Measurements from ENCODE around the gene ANKRD40CL. TPM values are rescaled to one million over a fixed set of nuclear protein-coding genes. Genes with fewer than 3 reads are reported as not detected.
A peak's percentile ranks its signal among the peaks of the same experiment; 100 is the strongest.
"Not testable (repeated sequence)": the region's sequence is repeated elsewhere in the genome, so short reads cannot be mapped to it uniquely, and the experiment has no call there.

The ANKRD40CL gene
- total and polyA plus RNA-seq, 5 donors from 2014 or later = not detected

GRCh38 chr17:50731575-50732460, 35.5 kb downstream of the ANKRD40CL start:
- Histone ChIP-seq H3K9me3 (ENCODE audit: control insufficient read depth in 2 of 2, low read length in 2 of 2) (no peaks in the 10 kb centered on the region), H3K27me3 (ENCODE audit: control insufficient read depth, insufficient read depth, low read length) (no peaks in the 10 kb centered on the region), H3K4me1 (ENCODE audit: control insufficient read depth, insufficient read depth, low read length, poor library complexity, severe bottlenecking) (peaks cover 44% of the 10 kb centered on the region), H3K4me3 (ENCODE audit: low read depth, low read length) (peak overlapping the region; percentile 27), H3K27ac (ENCODE audit: insufficient read depth, low read length, poor library complexity, severe bottlenecking) (no peak overlapping the region), H3K36me3 (ENCODE audit: control insufficient read depth, insufficient read depth, low read length) (peaks cover 2% of the 10 kb centered on the region)
- no peak for ATAC-seq (ENCODE audit: low read depth in 2 of 2)
- H3K9me3 Mint-ChIP-seq = peaks cover 0 to 2% (median 0%) of the 10 kb centered on the region in 7 donors
- no peaks in the 10 kb centered on the region for H3K27me3 Mint-ChIP-seq
- H3K27ac Mint-ChIP-seq = peak overlapping the region in 2 of 3 donors; percentile 5 to 27
- H3K36me3 Mint-ChIP-seq = peaks cover 5% of the 10 kb centered on the region
- H3K4me1 Mint-ChIP-seq = peaks cover 41 to 85% (median 58%) of the 10 kb centered on the region in 4 donors
- DNase-seq = peak in 1 of 3 donors; percentile 22
- peak overlapping the region in 3 of 4 donors; percentile 21 to 61 (median 52) for H3K4me3 Mint-ChIP-seq

GRCh38 chr17:50728881-50729765, 38.2 kb downstream of the ANKRD40CL start:
- no peaks in the 10 kb centered on the region for H3K27me3 ChIP-seq (ENCODE audit: control insufficient read depth, insufficient read depth, low read length)
- Mint-ChIP-seq H3K27me3 (no peaks in the 10 kb centered on the region), H3K4me1 (peaks cover 27 to 83% (median 44%) of the 10 kb centered on the region in 4 donors), H3K27ac (peak overlapping the region in 1 of 3 donors; percentile 65), H3K9me3 (no peaks in the 10 kb centered on the region), H3K36me3 (peaks cover 5% of the 10 kb centered on the region), H3K4me3 (peak overlapping the region in 2 of 4 donors; percentile 19 to 43)
- H3K9me3 ChIP-seq (ENCODE audit: control insufficient read depth in 2 of 2, low read length in 2 of 2) = no peaks in the 10 kb centered on the region
- H3K27ac ChIP-seq (ENCODE audit: insufficient read depth, low read length, poor library complexity, severe bottlenecking) = peak overlapping the region; percentile 33
- ATAC-seq (ENCODE audit: low read depth in 2 of 2) (no peak), DNase-seq (no peak)
- peaks cover 2% of the 10 kb centered on the region for H3K36me3 ChIP-seq (ENCODE audit: control insufficient read depth, insufficient read depth, low read length)
- H3K4me1 ChIP-seq (ENCODE audit: control insufficient read depth, insufficient read depth, low read length, poor library complexity, severe bottlenecking) = peaks cover 58% of the 10 kb centered on the region
- peak overlapping the region; percentile 2 for H3K4me3 ChIP-seq (ENCODE audit: low read depth, low read length)

GRCh38 chr17:50728112-50728429, 39.2 kb downstream of the ANKRD40CL start:
- H3K36me3 Mint-ChIP-seq = peaks cover 5% of the 10 kb centered on the region
- peak overlapping the region in 2 of 4 donors; percentile 4 to 59 for H3K4me3 Mint-ChIP-seq
- Histone ChIP-seq H3K27me3 (ENCODE audit: control insufficient read depth, insufficient read depth, low read length) (no peaks in the 10 kb centered on the region), H3K36me3 (ENCODE audit: control insufficient read depth, insufficient read depth, low read length) (peaks cover 2% of the 10 kb centered on the region), H3K4me3 (ENCODE audit: low read depth, low read length) (no peak overlapping the region), H3K4me1 (ENCODE audit: control insufficient read depth, insufficient read depth, low read length, poor library complexity, severe bottlenecking) (peaks cover 68% of the 10 kb centered on the region), H3K9me3 (ENCODE audit: control insufficient read depth in 2 of 2, low read length in 2 of 2) (no peaks in the 10 kb centered on the region), H3K27ac (ENCODE audit: insufficient read depth, low read length, poor library complexity, severe bottlenecking) (no peak overlapping the region)
- DNase-seq (no peak), ATAC-seq (ENCODE audit: low read depth in 2 of 2) (no peak)
- peaks cover 23 to 89% (median 49%) of the 10 kb centered on the region in 4 donors for H3K4me1 Mint-ChIP-seq
- H3K27me3 Mint-ChIP-seq = no peaks in the 10 kb centered on the region
- H3K27ac Mint-ChIP-seq = peak overlapping the region in 1 of 3 donors; percentile 13
- no peaks in the 10 kb centered on the region for H3K9me3 Mint-ChIP-seq

GRCh38 chr17:50725769-50726655, 41.3 kb downstream of the ANKRD40CL start:
- Histone ChIP-seq H3K36me3 (ENCODE audit: control insufficient read depth, insufficient read depth, low read length) (no peaks in the 10 kb centered on the region), H3K27me3 (ENCODE audit: control insufficient read depth, insufficient read depth, low read length) (no peaks in the 10 kb centered on the region), H3K4me3 (ENCODE audit: low read depth, low read length) (peak overlapping the region; percentile 34), H3K9me3 (ENCODE audit: control insufficient read depth in 2 of 2, low read length in 2 of 2) (no peaks in the 10 kb centered on the region), H3K4me1 (ENCODE audit: control insufficient read depth, insufficient read depth, low read length, poor library complexity, severe bottlenecking) (peaks cover 69% of the 10 kb centered on the region), H3K27ac (ENCODE audit: insufficient read depth, low read length, poor library complexity, severe bottlenecking) (no peak overlapping the region)
- no peaks in the 10 kb centered on the region for H3K27me3 Mint-ChIP-seq
- DNase-seq = no peak
- H3K9me3 Mint-ChIP-seq = no peaks in the 10 kb centered on the region
- peak overlapping the region; percentile 48 to 58 (median 54) for H3K4me3 Mint-ChIP-seq
- peaks cover 24 to 89% (median 50%) of the 10 kb centered on the region in 4 donors for H3K4me1 Mint-ChIP-seq
- no peak for ATAC-seq (ENCODE audit: low read depth in 2 of 2)
- no peak overlapping the region for H3K27ac Mint-ChIP-seq
- peaks cover 5% of the 10 kb centered on the region for H3K36me3 Mint-ChIP-seq

- not testable (repeated sequence) for H3K36me3 Mint-ChIP-seq; H3K27ac Mint-ChIP-seq; H3K27ac ChIP-seq (ENCODE audit: insufficient read depth, low read length, poor library complexity, severe bottlenecking); H3K36me3 ChIP-seq (ENCODE audit: control insufficient read depth, insufficient read depth, low read length); H3K27me3 Mint-ChIP-seq; H3K9me3 Mint-ChIP-seq; DNase-seq; H3K27me3 ChIP-seq (ENCODE audit: control insufficient read depth, insufficient read depth, low read length); H3K9me3 ChIP-seq (ENCODE audit: control insufficient read depth in 2 of 2, low read length in 2 of 2); ATAC-seq (ENCODE audit: low read depth in 2 of 2)
- H3K4me3 Mint-ChIP-seq = peak overlapping the region in 2 of 4 donors; percentile 21 to 22
- peaks cover 78% of the 10 kb centered on the region for H3K4me1 ChIP-seq (ENCODE audit: control insufficient read depth, insufficient read depth, low read length, poor library complexity, severe bottlenecking)
- H3K4me1 Mint-ChIP-seq = peaks cover 24 to 84% (median 50%) of the 10 kb centered on the region in 4 donors
- H3K4me3 ChIP-seq (ENCODE audit: low read depth, low read length) = peak overlapping the region; percentile 1
These were observed 42.7 kb downstream of the ANKRD40CL start for GRCh38 chr17:50724622-50725021.

GRCh38 chr17:50722746-50723145, 44.6 kb downstream of the ANKRD40CL start:
- Mint-ChIP-seq H3K27ac (peak overlapping the region in 2 of 3 donors; percentile 4 to 20), H3K4me1 (peaks cover 21 to 70% (median 38%) of the 10 kb centered on the region in 4 donors), H3K9me3 (peaks cover 0 to 2% (median 0%) of the 10 kb centered on the region in 7 donors), H3K27me3 (no peaks in the 10 kb centered on the region), H3K36me3 (peaks cover 5% of the 10 kb centered on the region), H3K4me3 (peak overlapping the region; percentile 28 to 91 (median 64))
- ATAC-seq (ENCODE audit: low read depth in 2 of 2) = no peak
- Histone ChIP-seq H3K4me1 (ENCODE audit: control insufficient read depth, insufficient read depth, low read length, poor library complexity, severe bottlenecking) (peaks cover 69% of the 10 kb centered on the region), H3K36me3 (ENCODE audit: control insufficient read depth, insufficient read depth, low read length) (no peaks in the 10 kb centered on the region), H3K4me3 (ENCODE audit: low read depth, low read length) (peak overlapping the region; percentile 45), H3K27ac (ENCODE audit: insufficient read depth, low read length, poor library complexity, severe bottlenecking) (no peak overlapping the region), H3K27me3 (ENCODE audit: control insufficient read depth, insufficient read depth, low read length) (no peaks in the 10 kb centered on the region), H3K9me3 (ENCODE audit: control insufficient read depth in 2 of 2, low read length in 2 of 2) (no peaks in the 10 kb centered on the region)
- no peak for DNase-seq
